Stimulated activated CD4-positive, alpha-beta T cell treated with anti-CD3 and anti-CD28 coated beads, Interleukin-2, amount 100 ng/mL, for 48 hours (primary cell): ENCODE measurements around the gene ZNF638.
"Not testable (repeated sequence)": the region's sequence is repeated elsewhere in the genome, so short reads cannot be mapped to it uniquely, and the experiment has no call there.

Source experiments
- DNase-seq, 2 donors: peaks; one replicate each; pipeline ENCODE4 v3.0.0-alpha.2; 2020

ZNF638 gene, protein sequence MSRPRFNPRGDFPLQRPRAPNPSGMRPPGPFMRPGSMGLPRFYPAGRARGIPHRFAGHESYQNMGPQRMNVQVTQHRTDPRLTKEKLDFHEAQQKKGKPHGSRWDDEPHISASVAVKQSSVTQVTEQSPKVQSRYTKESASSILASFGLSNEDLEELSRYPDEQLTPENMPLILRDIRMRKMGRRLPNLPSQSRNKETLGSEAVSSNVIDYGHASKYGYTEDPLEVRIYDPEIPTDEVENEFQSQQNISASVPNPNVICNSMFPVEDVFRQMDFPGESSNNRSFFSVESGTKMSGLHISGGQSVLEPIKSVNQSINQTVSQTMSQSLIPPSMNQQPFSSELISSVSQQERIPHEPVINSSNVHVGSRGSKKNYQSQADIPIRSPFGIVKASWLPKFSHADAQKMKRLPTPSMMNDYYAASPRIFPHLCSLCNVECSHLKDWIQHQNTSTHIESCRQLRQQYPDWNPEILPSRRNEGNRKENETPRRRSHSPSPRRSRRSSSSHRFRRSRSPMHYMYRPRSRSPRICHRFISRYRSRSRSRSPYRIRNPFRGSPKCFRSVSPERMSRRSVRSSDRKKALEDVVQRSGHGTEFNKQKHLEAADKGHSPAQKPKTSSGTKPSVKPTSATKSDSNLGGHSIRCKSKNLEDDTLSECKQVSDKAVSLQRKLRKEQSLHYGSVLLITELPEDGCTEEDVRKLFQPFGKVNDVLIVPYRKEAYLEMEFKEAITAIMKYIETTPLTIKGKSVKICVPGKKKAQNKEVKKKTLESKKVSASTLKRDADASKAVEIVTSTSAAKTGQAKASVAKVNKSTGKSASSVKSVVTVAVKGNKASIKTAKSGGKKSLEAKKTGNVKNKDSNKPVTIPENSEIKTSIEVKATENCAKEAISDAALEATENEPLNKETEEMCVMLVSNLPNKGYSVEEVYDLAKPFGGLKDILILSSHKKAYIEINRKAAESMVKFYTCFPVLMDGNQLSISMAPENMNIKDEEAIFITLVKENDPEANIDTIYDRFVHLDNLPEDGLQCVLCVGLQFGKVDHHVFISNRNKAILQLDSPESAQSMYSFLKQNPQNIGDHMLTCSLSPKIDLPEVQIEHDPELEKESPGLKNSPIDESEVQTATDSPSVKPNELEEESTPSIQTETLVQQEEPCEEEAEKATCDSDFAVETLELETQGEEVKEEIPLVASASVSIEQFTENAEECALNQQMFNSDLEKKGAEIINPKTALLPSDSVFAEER (N-terminal part only)

DNA sequence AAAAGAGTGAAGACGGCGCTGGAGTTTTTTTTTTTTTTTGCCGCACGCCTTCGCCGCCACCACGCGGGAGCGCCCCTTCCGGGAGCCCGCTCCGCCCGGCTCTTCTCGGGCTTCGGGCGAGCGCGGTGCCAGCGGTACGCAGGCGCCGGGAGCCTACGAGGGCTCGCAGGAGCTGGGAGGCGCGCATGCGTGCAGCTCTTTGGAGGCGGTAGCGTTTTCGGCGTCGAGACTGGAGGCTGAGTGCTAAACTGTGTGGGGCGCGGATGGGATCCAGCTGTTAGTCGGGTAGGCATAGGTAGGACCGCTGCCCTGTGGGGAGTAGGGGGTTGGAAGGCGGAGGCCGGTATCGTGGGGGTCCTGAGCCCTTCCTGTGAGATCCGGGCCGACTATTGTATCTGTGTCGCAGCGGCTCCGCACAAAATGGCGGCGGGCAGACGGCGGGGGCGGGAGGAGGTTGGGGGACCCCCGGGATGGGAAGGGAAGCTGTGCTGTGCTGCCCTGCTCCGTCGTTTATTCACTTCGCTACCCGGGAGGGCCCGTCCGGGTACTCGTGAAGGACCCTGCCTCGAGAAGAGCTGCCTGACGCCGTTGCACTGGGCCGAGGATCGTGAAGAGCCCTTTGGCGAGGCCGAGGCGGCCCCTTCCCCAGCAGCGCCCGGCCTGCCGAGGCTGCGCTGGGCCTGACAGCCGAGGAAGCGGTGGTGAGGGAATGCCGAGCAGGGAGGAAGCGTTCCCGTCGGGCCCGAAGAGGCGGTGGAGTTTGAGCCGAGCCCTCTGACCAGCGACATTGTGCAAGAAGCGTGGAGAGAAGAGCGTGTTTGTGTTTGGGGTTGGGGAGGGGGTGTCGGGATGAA lies at the start of gene ZNF638:
ZNF638 (plus strand) TSS at position 202 of the 854 bp plus-strand sequence. CDS start 17,173 bp downstream, outside the sequence.
- DNase-seq, result peak; percentile 87 to 89

DNA sequence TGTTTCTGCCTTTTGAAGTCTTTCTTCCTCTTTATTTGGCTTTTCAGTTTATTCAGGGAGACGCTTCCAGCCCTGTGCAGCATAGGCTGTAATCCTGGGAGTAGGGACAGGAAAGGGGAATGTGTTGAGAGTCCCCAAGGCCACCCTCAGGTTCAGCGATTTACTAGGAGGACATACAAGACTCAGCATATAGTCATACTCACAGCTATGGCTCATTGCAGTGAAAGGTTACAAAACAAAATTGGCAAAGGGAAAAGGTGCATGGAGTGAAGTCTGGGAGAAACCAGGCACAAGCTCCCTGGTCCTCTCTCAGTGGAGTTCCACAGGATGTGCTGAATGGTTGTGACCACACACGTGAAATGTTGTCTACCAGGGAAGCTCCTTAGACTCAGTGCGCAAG lies 49.6 kb upstream of the ZNF638 start:
- no peak for DNase-seq

DNA sequence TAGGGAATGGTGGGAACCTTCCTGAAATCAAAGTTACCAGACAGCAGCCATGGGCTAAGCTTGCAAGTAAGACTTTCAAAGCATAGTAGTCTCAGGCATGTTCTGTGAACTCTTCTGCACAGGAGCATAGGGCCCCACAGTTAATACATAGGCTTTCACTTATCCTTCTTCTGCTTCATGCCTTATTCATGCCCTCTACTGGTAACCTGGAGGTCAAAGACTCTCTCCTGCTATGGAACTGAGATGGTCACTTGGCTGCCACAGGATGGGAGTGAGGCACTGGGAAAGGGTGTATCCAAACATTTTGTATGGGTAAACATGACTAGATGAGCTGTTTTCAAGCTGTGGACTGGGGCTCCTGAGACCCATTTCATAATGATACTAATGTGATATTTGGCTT lies 49.1 kb upstream of the ZNF638 start:
- DNase-seq, result no peak

DNA sequence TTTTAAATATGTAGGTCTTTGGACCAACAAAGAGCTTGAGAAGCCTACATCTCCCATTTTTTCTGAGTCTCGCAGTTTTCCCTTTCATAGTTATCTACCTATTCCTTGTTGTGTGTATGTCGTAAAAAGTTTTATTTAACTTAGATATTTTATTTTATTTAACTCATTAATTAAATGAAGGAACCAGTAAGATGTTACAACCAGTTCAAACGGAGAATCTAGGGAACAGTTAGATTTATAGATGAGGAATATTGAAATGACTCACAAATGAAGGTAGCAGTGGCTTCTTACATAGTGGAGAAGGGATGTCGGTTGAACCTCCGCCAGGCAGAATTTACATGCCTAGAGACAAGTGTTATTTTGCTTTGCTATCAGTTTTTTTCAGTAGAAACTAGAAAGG lies 48.5 kb upstream of the ZNF638 start:
- DNase-seq, result no peak

DNA sequence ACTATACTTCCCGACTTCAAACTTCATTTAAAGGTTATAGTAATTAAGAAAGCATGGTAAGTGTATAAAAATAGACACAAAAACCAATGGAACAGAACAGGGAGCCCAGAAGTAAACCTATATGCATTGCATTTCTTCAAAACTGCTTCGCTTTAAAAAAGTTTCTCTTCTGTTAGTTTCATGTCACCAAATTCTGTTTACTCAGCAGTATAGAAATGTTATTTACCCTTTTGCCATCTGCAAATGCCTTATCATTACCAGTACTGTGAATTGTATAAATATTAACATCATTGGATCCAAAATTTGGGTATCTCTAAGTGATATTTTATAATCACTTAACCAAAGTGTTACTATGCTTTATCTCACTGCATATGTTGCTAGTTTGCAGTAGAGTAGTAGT lies 45.9 kb upstream of the ZNF638 start:
- DNase-seq, result no peak

DNA sequence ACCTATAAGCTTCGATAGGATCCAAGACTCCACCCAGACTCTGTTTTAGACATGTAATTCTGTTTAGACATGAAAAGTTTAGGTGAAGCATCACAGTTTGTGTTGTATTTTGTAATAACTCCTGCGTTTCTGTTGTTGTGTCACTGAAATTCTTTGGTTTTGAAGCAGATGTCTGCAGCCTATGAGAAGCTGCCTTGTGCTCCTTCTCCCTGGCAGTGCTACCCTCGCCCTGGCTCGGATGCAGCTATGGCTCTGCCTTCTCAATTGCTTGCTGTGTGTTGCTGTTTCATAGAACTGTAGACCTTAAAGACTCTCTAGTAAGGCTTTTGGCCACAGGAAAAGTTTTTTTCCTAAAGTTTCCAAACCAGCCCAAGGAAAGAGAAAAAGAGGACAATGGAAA lies 40.2 kb upstream of the ZNF638 start:
- no peak for DNase-seq

DNA sequence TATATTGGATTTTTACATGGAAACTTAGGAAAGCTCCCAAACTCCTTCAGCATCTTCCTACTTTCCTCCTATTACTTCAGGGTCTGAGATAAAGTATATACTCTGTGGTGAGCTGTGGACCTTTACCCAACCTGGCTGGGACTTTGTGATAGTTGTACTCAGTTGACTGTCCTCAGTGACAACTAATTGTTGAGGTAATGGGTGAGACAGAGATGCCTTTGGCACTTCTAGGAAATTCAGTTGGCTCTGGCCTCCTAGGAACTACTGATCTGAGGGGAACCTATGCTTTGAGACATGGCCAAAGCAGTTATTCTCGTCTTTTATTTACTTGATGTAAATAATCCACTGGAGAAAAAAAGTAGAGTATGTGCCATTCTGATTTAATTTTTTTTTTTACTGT lies 39.4 kb upstream of the ZNF638 start:
- no peak for DNase-seq

DNA sequence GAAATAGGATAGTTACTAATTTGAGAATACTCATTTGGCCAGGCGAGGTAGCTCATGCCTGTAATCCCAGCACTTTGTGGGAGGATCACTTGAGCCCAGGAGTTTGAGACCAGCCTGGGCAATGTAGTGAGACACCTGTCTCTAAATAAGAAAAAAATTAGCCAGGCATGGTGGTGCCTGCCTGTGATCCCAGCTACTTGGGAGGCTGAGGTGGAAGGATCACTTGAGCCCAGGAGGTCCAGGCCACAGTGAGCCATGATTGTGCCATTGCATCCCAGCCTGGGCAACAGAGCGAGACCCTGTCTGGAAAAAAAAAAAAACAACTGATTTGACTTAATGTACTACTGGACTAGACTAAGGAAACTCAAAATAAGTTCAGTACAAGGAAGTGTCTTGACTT lies 32.7 kb upstream of the ZNF638 start:
- no peak for DNase-seq

DNA sequence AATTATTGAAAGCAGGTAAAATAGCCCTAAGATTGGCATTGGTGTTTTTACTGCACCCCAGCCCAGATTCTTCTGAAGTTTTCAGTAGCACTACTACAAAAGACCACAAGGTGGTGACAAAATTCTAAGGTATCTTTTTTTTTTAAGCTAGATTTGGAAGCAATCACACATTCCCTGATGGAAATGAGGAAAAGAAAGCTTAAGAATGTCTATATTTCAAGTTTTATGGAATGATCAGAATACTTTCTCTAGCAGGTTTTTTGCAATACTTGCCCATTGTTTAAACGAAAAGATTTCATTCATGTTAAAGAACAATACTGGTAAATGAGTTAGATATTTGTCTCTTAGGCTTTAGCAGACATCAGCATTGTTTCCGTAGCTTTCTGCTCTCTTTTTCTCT lies 32.1 kb upstream of the ZNF638 start:
- no peak for DNase-seq

DNA sequence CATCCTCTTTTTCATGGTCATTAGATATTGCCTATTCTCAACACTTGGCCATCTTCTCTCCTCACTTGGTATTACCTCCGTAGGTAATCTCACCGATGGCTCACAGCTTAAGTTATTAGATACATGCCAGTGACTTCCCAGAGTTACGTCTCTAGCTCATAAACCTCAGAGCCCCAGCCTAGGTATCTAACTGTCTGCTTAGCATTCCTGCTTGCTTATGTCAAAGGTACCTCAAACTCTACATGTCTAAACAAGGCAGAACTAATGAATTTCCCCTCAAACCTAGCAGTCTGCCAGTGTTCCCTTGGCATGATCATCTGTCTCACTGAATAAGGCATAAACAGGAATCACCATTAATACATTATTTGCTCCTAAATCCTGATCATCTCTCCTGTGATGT lies 27.7 kb upstream of the ZNF638 start:
- DNase-seq, result no peak

DNA sequence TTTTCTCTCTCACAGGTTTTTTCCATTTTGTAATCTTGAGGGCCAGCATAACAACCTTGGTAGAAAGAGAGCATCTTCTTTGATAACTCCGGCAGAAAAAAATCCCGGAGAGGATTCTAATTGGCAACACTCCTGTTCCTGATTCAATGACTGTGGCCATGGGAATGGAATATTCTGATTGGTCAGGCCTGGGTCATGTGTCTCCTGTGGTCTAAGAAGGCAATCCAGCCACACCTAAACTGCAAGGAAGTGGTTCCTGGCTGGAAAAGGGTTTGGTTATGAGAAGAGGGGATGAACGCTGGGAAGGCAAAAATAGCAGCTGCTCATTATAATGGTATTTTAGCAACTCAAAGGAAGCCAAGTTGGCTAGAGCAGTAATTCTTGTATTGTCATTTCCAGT lies 24.8 kb upstream of the ZNF638 start:
- DNase-seq, result no peak

DNA sequence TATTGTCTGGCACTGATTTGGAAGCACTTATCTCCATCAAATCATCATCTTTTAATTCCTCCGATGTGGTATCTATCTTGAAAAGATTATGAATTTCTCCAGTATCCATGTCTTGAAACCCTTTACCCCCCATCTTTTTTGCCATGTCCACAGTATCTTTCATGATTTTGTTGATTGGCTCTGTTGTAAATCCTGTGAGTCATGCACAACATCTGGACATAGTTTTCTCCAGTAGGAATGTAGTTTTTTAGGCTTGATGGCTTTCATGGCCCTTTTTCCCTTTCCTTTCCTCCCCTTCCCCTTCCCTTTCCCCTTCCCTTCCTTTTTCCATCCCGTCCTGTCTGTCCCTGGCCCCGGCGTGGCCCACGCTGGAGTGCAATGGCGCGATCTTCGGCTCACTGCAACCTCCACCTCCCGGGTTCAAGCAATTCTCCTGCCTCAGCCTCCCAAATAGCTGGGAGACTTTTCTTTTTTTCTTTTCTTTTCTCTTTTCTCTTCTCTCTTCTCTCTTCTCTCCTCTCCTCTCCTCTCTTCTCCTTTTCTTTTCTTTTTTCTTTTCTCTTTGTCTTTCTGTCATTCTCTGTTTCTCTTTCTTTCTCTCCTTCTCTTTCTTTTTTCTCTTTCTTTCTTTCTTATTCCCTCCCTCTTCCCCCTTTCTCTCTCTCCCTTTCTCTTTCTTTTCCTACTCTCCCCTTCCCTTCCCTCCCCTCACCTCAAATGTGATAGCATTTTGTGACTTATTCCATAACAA lies 18.4 kb upstream of the ZNF638 start:
- DNase-seq, result no peak

DNA sequence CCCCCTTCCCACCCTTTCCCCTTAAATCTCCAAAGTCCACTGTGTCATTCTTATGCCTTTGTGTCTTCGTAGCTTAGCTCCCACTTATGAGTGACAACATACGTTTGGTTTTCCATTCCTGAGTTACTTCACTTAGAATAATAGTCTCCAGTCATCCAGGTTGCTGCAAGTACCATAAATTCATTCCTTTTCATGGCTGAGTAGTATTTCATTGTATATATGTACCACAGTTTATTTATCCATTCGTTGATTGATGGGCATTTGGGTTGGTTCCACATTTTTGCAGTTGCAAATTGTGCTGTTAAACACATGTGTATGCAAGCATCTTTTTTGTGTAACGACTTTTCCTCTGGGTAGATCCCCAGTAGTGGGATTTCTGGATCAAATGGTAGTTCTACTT lies 14.5 kb upstream of the ZNF638 start:
- no peak for DNase-seq

DNA sequence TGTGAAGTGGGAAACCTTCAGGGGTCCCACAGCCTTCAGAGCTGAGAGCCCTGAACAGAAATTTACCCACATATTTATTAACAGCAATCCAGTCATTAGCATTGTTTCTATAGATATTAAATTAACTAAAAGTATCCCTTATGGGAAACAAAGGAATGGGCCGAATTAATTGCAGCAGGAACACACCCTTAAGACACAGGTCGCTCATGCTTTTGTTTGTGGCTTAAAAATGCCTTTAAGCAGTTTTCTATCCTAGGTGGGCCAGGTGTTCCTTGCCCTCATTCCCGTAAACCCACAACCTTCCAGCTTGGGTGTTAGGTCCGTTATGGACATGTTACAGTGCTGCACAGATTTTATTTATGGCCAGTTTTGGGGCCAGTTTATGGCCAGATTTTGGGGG lies 13.7 kb upstream of the ZNF638 start:
- not testable (repeated sequence) for DNase-seq

DNA sequence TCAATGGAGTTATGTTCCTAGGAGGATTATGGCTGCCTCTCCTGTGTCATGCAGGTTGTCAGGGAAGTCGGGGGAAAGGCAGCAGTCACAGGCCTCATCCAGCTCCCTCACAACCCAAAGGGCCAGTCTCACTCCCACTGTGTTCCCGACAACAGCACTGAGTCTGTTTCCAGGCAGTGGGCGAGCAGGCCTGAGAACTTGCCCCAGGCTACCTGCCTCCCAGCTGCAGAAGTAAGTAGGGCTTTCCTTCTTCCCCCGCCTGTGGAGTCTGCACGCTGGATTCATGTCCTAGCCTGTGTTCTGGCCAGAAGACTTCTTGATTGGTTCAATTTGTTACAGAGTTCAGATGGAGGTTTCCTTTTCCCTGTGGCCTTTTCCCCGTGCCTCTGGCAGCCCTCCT lies 8.2 kb upstream of the ZNF638 start:
- DNase-seq, result no peak

DNA sequence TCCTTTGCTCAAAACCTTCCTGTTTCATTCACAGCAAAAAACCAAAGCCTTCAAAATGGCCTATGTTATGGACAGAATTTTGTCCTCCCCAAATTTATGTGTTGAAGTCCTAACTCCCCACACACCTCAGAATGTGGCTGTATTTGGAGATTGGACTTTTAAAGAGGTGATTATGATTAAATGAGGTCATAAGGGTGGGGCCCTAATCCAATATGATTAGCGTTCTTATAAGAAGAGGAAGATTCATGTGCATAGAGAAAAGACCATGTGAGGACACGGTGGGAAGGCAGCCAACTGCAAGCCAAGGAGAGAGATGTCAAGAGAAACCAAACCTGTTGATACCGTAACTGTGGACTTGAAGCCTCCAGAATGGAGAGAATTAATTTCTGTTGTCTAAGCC lies 4.6 kb upstream of the ZNF638 start:
- no peak for DNase-seq

DNA sequence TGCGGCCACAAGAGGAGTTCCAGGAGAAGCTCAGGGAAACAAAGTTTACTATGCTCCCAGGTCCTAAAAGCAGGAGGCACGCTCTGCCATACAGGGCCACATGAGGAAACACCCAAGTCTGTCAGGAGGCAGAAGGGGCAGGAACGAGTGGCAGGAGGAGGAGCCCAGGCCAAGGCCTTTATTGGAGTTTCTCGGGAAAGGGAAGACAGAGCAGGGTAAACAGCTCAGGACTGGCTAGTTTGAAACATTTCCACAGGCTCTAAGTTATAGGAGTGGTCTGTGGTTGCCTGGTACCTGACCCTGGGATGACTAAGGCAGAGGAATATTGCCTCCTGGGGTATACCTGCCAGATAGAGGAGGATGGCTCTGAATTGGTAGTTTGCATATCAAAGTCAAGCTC lies 3.7 kb upstream of the ZNF638 start:
- no peak for DNase-seq

DNA sequence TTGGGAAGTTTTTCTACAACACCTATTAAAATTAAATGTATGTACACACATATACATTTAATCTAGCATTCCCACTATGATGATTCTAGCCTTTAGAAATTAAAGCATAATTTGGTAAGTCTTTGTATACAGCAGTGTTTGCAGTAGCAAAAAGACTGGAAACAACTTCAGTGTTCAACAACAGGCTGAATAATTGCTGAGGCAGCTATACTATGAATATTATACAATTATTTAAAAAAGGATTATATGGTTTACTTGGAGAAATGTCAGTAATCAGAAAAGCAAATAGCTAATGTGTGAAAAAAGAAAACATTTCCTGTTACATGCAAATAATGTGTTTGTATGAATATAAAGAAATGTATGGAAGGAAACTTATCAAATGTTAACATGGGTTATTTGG lies 1.4 kb upstream of the ZNF638 start:
- DNase-seq, result no peak

DNA sequence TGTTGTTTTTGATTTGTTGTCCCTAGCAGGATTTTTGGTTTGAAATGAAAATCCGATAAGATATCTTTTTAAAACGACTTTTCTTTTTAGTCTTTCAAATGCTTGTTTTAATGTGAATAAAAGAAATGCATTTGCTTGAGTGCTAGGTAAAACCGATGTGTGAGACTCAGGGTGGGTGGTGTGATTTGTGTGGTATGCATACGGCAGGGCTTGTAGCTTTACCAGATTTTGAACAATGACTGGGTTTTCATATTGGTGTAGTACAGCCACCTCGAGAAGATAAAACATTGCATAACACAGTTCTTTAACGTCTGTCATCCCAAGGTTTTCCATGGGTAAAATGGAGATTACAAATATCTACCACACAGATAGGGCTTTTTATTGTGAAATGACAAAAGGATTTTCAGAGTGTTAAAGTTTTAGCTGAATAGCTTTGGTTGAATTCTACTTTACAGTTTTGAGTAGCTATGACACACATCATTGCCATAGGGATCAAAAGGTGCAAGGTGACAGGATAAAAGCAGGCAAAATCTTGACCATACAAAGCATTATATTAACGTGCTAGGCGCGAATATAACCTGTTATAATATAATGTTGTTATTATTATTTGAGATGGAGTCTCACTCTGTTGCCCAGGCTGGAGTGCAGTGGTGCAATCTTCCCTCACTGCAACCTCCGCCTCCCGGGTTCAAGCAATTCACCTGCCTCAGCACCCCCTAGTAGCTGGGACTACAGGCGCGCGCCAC lies 824 bp upstream of the ZNF638 start:
- DNase-seq, result no peak

DNA sequence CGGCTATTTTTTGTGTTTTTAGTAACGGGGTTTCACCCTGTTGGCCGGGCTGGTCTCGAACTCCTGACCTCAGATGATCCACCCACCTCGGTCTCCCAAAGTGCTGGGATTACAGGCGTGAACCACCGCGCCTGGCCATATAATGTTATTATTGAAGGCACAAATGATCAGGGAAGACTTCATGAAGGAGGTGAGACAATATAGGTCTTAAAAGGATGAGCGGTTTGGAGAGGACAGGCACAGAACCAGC lies 326 bp upstream of the ZNF638 start:
- not testable (repeated sequence) for DNase-seq

DNA sequence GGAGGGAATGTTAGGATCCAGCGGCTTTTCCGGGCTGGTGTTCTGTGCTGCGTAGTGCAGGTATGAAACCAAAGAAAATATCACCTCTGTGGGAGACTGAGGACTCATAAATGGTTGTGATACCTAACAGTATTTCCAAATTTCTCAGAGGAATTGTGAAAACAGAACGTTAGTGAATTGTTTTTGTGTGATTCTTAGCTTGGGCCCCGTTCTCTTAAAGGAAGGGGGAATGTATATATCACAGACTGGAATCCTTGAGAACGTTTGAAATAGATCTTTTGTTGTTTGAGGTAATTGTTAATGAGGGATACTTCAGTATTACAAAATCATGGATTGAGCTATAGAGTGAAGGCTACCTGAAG lies 834 bp downstream of the ZNF638 start:
- no peak for DNase-seq
